Psoas muscle (tissue), 8 donors: ENCODE measurements around the gene BCAN. TPM values are rescaled to one million over a fixed set of nuclear protein-coding genes. Genes with fewer than 3 reads are reported as not detected.

Experiments used
- ATAC-seq, 4 donors: fragments of 200-7000 bp; cut with Tn5 transposase; one replicate each; pipeline ENCODE4 v1.9.1; 2020; ENCODE audit warnings: moderate library complexity in 3 of 4, mild to moderate bottlenecking in 2 of 4
- DNase-seq, 2 donors: peaks; one replicate each; pipeline ENCODE4 v3.0.0-alpha.2; 2020
- H3K27ac ChIP-seq: fragments of 200-600 bp; one replicate; pipeline ENCODE4 v1.8.0; 2022
- H3K27me3 ChIP-seq, 3 donors: fragments of 200-600 bp in 1 of 3; one replicate each; pipeline versions ENCODE4 v1.6.1 to v1.8.0; 2013 to 2022; ENCODE audit warnings: low read length in 2 of 3, mild to moderate bottlenecking in 2 of 3, moderate library complexity in 1 of 3; ENCODE audit not compliant: insufficient read depth in 3 of 3
- H3K36me3 ChIP-seq, 2 donors: fragments of 200-600 bp in 1 of 2; one replicate each; pipeline versions ENCODE4 v1.6.1 to v1.8.0; 2013 to 2022; ENCODE audit warnings: low read depth in 1 of 2, mild to moderate bottlenecking in 1 of 2, moderate library complexity in 1 of 2; ENCODE audit not compliant: insufficient read depth in 1 of 2
- H3K4me1 ChIP-seq: fragments of 200-600 bp; one replicate; pipeline ENCODE4 v1.8.0; 2022
- H3K4me3 ChIP-seq: fragments of 200-600 bp; one replicate; pipeline ENCODE4 v1.8.0; 2022; ENCODE audit warnings: mild to moderate bottlenecking
- H3K9me3 ChIP-seq: fragments of 200-600 bp; one replicate; pipeline ENCODE4 v1.8.0; 2022
- WGBS, 3 donors: extraction: QIAGEN DNeasy Blood & Tissue Kit; methylation state at CpG; one replicate each; pipeline versions ENCODE4 v1.1.6 to v1.1.7; 2013; 5-methylcytosine and 5-hydroxymethylcytosine counted together
- intact Hi-C, 2 donors: fragments of 100-400 bp; cut with DNase I; formaldehyde crosslinking; loops; one replicate each; pipeline versions ENCODE4 v1.11.0 to v1.14.2; 2022
- long read RNA-seq, 2 donors: library from polyadenylated mRNA; unstranded; transcript quantifications; one replicate each; pipeline ENCODE4 v2.0.0, GENCODE V29; 2021
- polyA plus RNA-seq, 3 donors: library from polyadenylated mRNA; stranded (reverse); fragments of 200-250 nt; gene quantifications; one replicate each; pipeline ENCODE4 v1.2.3, GENCODE V29; 2013
- total RNA-seq, 4 donors: library from RNA; stranded (reverse); fragmentation: NEBNext Ultra II Directional in 2 of 4; extraction: Animal tissue kit (Norgen Biotek cat#: 25700) in 2 of 4; gene quantifications; one replicate each; pipeline versions ENCODE4 v1.2.1 to v1.2.4, GENCODE V29; 2021 to 2023
- TF ChIP-seq, protein P1 (sequence below): fragments of 200-600 bp; IDR thresholded peaks from one replicate; pipeline ENCODE4 v1.8.0; 2022; ENCODE audit warnings: antibody characterized with exemption
- donor health status: healthy with polysubstance abuse.
- donor health status: DM: no; HTN: no; CAD: no; lungs with moderate emphysema.
- donor health status: Bipolar disorder and iron deficiency.
- donor health status: healthy.
- donor health status: DM: yes; HTN: yes; CAD: no.
- donor health status: DM: no; HTN: no; CAD: no.
- donor health status: DM: no; HTN: no; CAD: no.
- donor health status: DM: yes; HTN: yes; CAD: no.

BCAN gene, protein sequence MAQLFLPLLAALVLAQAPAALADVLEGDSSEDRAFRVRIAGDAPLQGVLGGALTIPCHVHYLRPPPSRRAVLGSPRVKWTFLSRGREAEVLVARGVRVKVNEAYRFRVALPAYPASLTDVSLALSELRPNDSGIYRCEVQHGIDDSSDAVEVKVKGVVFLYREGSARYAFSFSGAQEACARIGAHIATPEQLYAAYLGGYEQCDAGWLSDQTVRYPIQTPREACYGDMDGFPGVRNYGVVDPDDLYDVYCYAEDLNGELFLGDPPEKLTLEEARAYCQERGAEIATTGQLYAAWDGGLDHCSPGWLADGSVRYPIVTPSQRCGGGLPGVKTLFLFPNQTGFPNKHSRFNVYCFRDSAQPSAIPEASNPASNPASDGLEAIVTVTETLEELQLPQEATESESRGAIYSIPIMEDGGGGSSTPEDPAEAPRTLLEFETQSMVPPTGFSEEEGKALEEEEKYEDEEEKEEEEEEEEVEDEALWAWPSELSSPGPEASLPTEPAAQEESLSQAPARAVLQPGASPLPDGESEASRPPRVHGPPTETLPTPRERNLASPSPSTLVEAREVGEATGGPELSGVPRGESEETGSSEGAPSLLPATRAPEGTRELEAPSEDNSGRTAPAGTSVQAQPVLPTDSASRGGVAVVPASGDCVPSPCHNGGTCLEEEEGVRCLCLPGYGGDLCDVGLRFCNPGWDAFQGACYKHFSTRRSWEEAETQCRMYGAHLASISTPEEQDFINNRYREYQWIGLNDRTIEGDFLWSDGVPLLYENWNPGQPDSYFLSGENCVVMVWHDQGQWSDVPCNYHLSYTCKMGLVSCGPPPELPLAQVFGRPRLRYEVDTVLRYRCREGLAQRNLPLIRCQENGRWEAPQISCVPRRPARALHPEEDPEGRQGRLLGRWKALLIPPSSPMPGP
- total RNA-seq (under 1 TPM in 2 of 4 donors, not detected in 2; 0.27 to 0.36 TPM), polyA plus RNA-seq (under 1 TPM in 2 of 3 donors, not detected in 1; 0.06 to 0.08 TPM)
- long read RNA-seq, donor 1 = 0 reads
- long read RNA-seq, donor 2, partial matches to known transcripts = 0 of 1 reads
- long read RNA-seq, donor 2, other reads (novel, unspliced or antisense) = 0 of 1 reads

- Histone ChIP-seq H3K27ac (no peak within 1 kb of the TSS), H3K9me3 (no peaks in the 10 kb centered on the region), H3K4me3 (peak within 1 kb of the TSS; percentile 62), H3K4me1 (peaks cover 33% of the 10 kb centered on the region), H3K27me3 (peaks cover 0 to 50% (median 14%) of the 10 kb centered on the region in 3 donors), H3K36me3 (no peaks in the 10 kb centered on the region)
- TF ChIP-seq, protein P1, sequence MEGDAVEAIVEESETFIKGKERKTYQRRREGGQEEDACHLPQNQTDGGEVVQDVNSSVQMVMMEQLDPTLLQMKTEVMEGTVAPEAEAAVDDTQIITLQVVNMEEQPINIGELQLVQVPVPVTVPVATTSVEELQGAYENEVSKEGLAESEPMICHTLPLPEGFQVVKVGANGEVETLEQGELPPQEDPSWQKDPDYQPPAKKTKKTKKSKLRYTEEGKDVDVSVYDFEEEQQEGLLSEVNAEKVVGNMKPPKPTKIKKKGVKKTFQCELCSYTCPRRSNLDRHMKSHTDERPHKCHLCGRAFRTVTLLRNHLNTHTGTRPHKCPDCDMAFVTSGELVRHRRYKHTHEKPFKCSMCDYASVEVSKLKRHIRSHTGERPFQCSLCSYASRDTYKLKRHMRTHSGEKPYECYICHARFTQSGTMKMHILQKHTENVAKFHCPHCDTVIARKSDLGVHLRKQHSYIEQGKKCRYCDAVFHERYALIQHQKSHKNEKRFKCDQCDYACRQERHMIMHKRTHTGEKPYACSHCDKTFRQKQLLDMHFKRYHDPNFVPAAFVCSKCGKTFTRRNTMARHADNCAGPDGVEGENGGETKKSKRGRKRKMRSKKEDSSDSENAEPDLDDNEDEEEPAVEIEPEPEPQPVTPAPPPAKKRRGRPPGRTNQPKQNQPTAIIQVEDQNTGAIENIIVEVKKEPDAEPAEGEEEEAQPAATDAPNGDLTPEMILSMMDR = no peak
- intact Hi-C loops = no loop called here
- DNase-seq (peak; percentile 33 to 67), ATAC-seq (peak in 1 of 4 donors; percentile 52)
- 0 to 1% (median 1%) methylated on average over 28 to 46 of the region's 46 CpGs for WGBS, 3 donors
Measured at GRCh38 chr1:156641761-156642264, at the start of gene BCAN. Gene BCAN (plus strand): TSS chr1:156642117. CDS start chr1:156646055, 3,938 bp downstream.

GRCh38 chr1:156592158-156592909, 49.6 kb upstream of the BCAN start:
- H3K27me3 ChIP-seq = no peaks in the 10 kb centered on the region
- ATAC-seq (peak in 3 of 4 donors; percentile 5 to 13 (median 7)), DNase-seq (no peak)
- TF ChIP-seq, protein P1 = no peak
- H3K9me3 ChIP-seq = no peaks in the 10 kb centered on the region
- H3K36me3 ChIP-seq = peaks cover 16 to 50% of the 10 kb centered on the region in 2 donors
- 44 to 61% (median 47%) methylated on average over 16 of the region's 16 CpGs for WGBS, 3 donors
- H3K4me1 ChIP-seq = peaks cover 12% of the 10 kb centered on the region
- intact Hi-C loops = no loop called here
- peak overlapping the region; percentile 83 for H3K4me3 ChIP-seq
- H3K27ac ChIP-seq = peak overlapping the region; percentile 92

GRCh38 chr1:156592910-156593660, 48.8 kb upstream of the BCAN start:
- intact Hi-C loops = no loop called here
- TF ChIP-seq, protein P1 = no peak
- 66 to 74% (median 66%) methylated on average over 8 of the region's 8 CpGs for WGBS, 3 donors

DNA sequence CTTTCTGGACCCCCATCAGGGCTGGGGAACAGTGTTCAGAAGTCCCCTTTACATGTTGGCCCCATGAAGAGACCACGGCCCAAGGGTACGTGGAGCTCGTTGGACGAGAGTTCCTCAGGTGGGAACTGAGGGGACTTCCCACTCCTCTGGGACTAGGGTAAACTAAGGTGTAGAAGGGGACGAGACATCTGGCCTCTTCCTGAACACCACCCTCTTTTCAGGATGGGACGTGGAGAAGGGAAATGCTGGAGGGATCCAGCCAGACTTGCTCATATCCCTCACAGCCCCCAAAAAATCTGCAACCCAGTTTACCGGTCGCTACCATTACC, 48.3 kb upstream of the BCAN start:
- Histone ChIP-seq H3K27ac (no peak overlapping the region), H3K27me3 (no peaks in the 10 kb centered on the region), H3K36me3 (peaks cover 16 to 63% of the 10 kb centered on the region in 2 donors), H3K4me3 (no peak overlapping the region), H3K9me3 (no peaks in the 10 kb centered on the region), H3K4me1 (peaks cover 12% of the 10 kb centered on the region)
- TF ChIP-seq, protein P1 = no peak
- ATAC-seq (no peak), DNase-seq (no peak)
- WGBS, 3 donors = 79 to 87% (median 86%) methylated on average over 8 of the region's 8 CpGs
- intact Hi-C loops = no loop called here

More at GRCh38 chr1:156592910-156593660, 48.8 kb upstream of the BCAN start:
- peaks cover 12% of the 10 kb centered on the region for H3K4me1 ChIP-seq
- H3K9me3 ChIP-seq = no peaks in the 10 kb centered on the region
- peaks cover 16 to 57% of the 10 kb centered on the region in 2 donors for H3K36me3 ChIP-seq
- DNase-seq (no peak), ATAC-seq (no peak)
- H3K4me3 ChIP-seq = peak overlapping the region; percentile 83
- H3K27me3 ChIP-seq = no peaks in the 10 kb centered on the region
- H3K27ac ChIP-seq = no peak overlapping the region
